Heart left ventricle (tissue), 16 donors: ENCODE results near the gene MAP1LC3A. TPM values are rescaled to one million over a fixed set of nuclear protein-coding genes. Genes with fewer than 3 reads are reported as not detected.

Experiments used
- ATAC-seq, 4 donors: fragments of 200-7000 bp; cut with Tn5 transposase; one replicate each; pipeline ENCODE4 v1.9.1; 2020 to 2022; ENCODE audit warnings: moderate library complexity in 4 of 4, mild to moderate bottlenecking in 3 of 4, moderate number of reproducible peaks in 1 of 4
- DNase-seq, 5 donors: peaks; one replicate each; pipeline ENCODE4 v3.0.0-alpha.2; 2020
- H3K27ac ChIP-seq, 12 donors: fragments of 200-600 bp; sonication (generic) in 4 of 12; one replicate each; pipeline versions ENCODE4 v1.5.0 to v1.8.0; 2016 to 2022; ENCODE audit warnings: mild to moderate bottlenecking in 2 of 12
- H3K27me3 ChIP-seq, 9 donors: fragments of 200-600 bp; sonication (generic) in 2 of 9; one replicate each; pipeline versions ENCODE4 v1.5.1 to v1.8.0; 2016 to 2022; ENCODE audit warnings: mild to moderate bottlenecking in 3 of 9
- H3K36me3 ChIP-seq, 9 donors: fragments of 200-600 bp; sonication (generic) in 2 of 9; one replicate each; pipeline versions ENCODE4 v1.5.0 to v1.8.0; 2018 to 2022; ENCODE audit warnings: mild to moderate bottlenecking in 2 of 9
- H3K4me1 ChIP-seq, 12 donors: fragments of 200-600 bp; sonication (generic) in 4 of 12; one replicate each; pipeline versions ENCODE4 v1.5.0 to v1.8.0; 2016 to 2022; ENCODE audit warnings: mild to moderate bottlenecking in 3 of 12
- H3K4me3 ChIP-seq, 12 donors: fragments of 200-600 bp; sonication (generic) in 4 of 12; one replicate each; pipeline versions ENCODE4 v1.5.0 to v1.8.0; 2017 to 2022; ENCODE audit warnings: mild to moderate bottlenecking in 9 of 12, moderate library complexity in 4 of 12
- H3K9me3 ChIP-seq, 12 donors: fragments of 200-600 bp; sonication (generic) in 4 of 12; one replicate each; pipeline versions ENCODE4 v1.5.0 to v1.8.0; 2016 to 2022; ENCODE audit warnings: mild to moderate bottlenecking in 1 of 12
- POLR2A ChIP-seq, 2 donors: fragments of 450-650 bp; IDR thresholded peaks; one replicate each; pipeline ENCODE4 v1.6.1; 2017; ENCODE audit warnings: antibody characterized with exemption in 2 of 2, mild to moderate bottlenecking in 2 of 2, moderate library complexity in 2 of 2
- WGBS, 4 donors: extraction: QIAGEN DNeasy Blood & Tissue Kit in 2 of 4; methylation state at CpG; one replicate each; pipeline versions ENCODE4 v1.1.5 to v1.1.7; 2013 to 2018; 5-methylcytosine and 5-hydroxymethylcytosine counted together
- intact Hi-C, 10 donors: fragments of 100-400 bp; cut with DNase I; formaldehyde crosslinking; loops; one replicate each; pipeline versions ENCODE4 v1.11.1 to v1.14.2; 2022
- polyA plus RNA-seq, 2 donors: library from polyadenylated mRNA; stranded (reverse); fragments of 200-250 nt; gene quantifications; one replicate each; pipeline ENCODE4 v1.2.3, GENCODE V29; 2013
- total RNA-seq, 9 donors: library from RNA; depleted of rRNA in 2 of 9; stranded (reverse); fragments of >200 nt in 2 of 9; fragmentation: NEBNext Ultra II Directional in 3 of 9; extraction: Animal tissue kit (Norgen Biotek cat#: 25700) in 3 of 9; gene quantifications; one replicate each; pipeline versions ENCODE4 v1.1.0 to v1.2.4, GENCODE V29; 2016 to 2023
- TF ChIP-seq, protein P1 (sequence below), 12 donors: fragments of 200-600 bp; sonication (generic) in 4 of 12; IDR thresholded peaks; one replicate each; pipeline versions ENCODE4 v1.5.0 to v1.8.0; 2018 to 2022; ENCODE audit warnings: antibody characterized with exemption in 12 of 12, mild to moderate bottlenecking in 5 of 12
- donor health status: ischemic (EF 13 %, LVEDD 7.1; RV severe dilation, severe dysfunction).
- donor health status: healthy with polysubstance abuse.
- donor health status: DM: no; HTN: yes; CAD: no.
- donor health status: DM: no; HTN: no; CAD: no.
- donor health status: ischemic (EF 25% LVEDD 6.9; RV normal size, moderate dysfunction).
- donor health status: ischemic (EF 25% LVEDD 5.7; RV mildly dilated, moderate dysfunction).
- donor health status: healthy.
- donor health status: DM: yes; HTN: yes; CAD: no.
- donor health status: ischemic (EF 35%, LVEDD 5.7; RV mildly dilated, moderate dysfunction).
- donor health status: nonischemic (EF 11% LVEDD 7.7; RV severe dilation, severe dysfunction).
- donor health status: DM: yes; HTN: yes; CAD: no.
- donor health status: PGD.
- donor health status: ischemic (EF 29% LVEDD 5.4; RV normal size, mild dysfunction).
- donor health status: nonischemic (EF 23%, LVEDD 6.1; RV moderate dilation, normal function).

Gene MAP1LC3A
- total and polyA plus RNA-seq, 11 donors: 42.8 to 212 (median 88.6) TPM

DNA sequence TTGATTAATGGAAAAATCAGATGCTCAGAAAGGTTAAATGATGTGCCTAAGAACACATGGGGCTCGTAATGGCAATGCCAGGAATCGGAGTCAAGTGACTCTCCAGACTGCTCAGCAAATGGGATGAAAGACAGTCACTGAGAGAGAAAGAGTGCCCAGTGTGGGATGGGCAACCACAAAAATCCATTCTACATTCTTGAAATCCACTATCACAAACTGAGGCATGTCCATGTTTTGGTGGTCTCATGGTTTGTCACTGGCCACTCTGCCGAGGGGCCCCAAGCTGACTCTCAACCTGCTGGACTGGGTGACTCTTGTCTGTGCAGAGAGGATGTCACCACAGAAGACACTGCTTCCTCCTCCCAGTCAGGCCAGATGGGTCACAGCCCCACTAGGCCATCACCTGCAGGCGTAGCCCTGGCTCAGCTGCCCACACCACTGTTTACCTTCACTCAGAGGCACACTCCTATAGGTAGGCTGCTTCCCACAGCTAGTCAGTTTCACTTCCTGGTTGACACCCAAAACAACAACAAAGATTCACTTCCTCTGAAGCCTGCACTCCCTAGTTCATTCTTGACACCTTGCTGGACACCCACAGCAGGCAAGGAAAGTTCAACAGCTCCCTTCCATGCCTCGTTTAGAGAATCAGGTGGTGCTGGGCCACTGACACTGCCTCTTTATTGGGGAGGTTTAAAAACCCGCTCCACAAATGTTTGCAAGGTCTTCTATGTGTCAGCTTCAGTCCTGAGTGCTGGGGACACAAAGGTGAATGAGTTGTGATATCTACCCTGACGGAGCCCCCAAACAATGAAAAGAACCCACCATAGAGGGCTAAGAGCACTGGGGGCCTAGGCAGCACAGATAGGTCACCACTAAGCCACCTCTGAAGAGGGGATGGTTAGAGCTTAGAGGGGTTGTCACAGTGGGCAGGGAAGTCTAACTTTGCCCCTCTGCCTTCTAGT is 21.7 kb downstream of the MAP1LC3A start:
- Histone ChIP-seq H3K36me3 (peaks cover 0 to 32% (median 7%) of the 10 kb centered on the region in 9 donors), H3K4me3 (no peak overlapping the region), H3K9me3 (no peaks in the 10 kb centered on the region), H3K27ac (peak overlapping the region in 3 of 12 donors; percentile 26 to 89 (median 78)), H3K27me3 (no peaks in the 10 kb centered on the region), H3K4me1 (peaks cover 0 to 59% (median 22%) of the 10 kb centered on the region in 12 donors)
- intact Hi-C loops: loop anchor here in 9 of 10 donors (1.0 to 10.0 kb wide), 11 partner anchors 47 to 189 kb away; partner anchors contain the start of gene TP53INP2 (in 4 of the 9)
- ATAC-seq (no peak), DNase-seq (no peak)
- 86 to 93% (median 91%) methylated on average over 7 of the region's 7 CpGs for WGBS, 4 donors
- TF ChIP-seq, protein P1, sequence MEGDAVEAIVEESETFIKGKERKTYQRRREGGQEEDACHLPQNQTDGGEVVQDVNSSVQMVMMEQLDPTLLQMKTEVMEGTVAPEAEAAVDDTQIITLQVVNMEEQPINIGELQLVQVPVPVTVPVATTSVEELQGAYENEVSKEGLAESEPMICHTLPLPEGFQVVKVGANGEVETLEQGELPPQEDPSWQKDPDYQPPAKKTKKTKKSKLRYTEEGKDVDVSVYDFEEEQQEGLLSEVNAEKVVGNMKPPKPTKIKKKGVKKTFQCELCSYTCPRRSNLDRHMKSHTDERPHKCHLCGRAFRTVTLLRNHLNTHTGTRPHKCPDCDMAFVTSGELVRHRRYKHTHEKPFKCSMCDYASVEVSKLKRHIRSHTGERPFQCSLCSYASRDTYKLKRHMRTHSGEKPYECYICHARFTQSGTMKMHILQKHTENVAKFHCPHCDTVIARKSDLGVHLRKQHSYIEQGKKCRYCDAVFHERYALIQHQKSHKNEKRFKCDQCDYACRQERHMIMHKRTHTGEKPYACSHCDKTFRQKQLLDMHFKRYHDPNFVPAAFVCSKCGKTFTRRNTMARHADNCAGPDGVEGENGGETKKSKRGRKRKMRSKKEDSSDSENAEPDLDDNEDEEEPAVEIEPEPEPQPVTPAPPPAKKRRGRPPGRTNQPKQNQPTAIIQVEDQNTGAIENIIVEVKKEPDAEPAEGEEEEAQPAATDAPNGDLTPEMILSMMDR (IDR thresholded peaks at IDR 0.05): no peak
- no peak for TF ChIP-seq POLR2A (IDR thresholded peaks at IDR 0.05)

DNA sequence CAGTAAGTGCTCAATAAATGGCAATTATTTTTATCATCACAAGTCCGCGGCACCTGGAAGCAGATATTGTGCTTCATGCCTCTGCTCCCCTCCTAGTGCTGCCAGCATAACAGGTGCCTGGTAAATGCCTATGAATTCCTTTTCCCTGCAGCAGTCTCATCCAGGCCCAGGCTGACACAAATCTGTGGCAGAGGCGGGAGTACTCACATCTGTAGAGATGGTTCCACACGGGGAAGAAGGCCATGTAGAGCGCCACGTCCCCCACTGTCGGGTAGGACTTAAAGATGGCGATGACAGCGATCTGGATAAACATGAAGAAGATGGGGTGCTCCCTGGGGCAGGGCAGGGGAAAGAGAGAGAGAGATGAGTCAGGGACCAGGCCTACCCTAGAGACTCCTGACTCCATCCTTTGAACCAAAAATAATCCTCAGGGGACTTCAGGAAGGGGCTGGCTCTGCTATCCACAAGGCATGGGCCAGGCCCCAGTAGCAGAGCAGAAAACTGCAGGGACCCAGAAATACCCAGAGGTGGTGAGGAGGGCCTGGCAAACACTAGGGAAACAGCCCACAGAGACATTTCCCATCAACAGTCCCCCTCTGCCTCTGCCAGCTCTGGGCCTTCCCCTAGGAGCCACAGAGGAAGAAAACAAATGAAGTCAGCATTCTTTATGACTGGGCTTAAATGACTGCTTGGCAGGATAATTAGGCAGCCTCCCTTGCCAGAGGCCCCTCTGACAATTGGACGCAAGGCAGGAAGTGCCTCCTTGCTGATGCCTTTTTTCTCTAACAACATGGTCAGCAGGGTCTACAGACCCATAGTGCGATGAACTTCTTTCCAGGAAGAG is 23.0 kb downstream of the MAP1LC3A start:
- H3K9me3 ChIP-seq: no peaks in the 10 kb centered on the region
- H3K4me1 ChIP-seq: peaks cover 0 to 59% (median 22%) of the 10 kb centered on the region in 12 donors
- peak in 1 of 5 donors; percentile 40 for DNase-seq
- no peaks in the 10 kb centered on the region for H3K27me3 ChIP-seq
- H3K36me3 ChIP-seq: peaks cover 0 to 42% (median 8%) of the 10 kb centered on the region in 9 donors
- WGBS, 4 donors: 72 to 85% (median 81%) methylated on average over 9 to 11 of the region's 11 CpGs
- TF ChIP-seq, protein P1 (IDR thresholded peaks at IDR 0.05): no peak
- TF ChIP-seq POLR2A (IDR thresholded peaks at IDR 0.05): no peak
- peak overlapping the region; percentile 3 to 75 (median 56) for H3K27ac ChIP-seq
- no peak for ATAC-seq
- no peak overlapping the region for H3K4me3 ChIP-seq
- intact Hi-C loops: loop anchor here in 5 of 10 donors (5.0 to 10.0 kb wide), 3 partner anchors 46 to 173 kb away; partner anchors contain the start of gene TP53INP2 (in 3 of the 5)

DNA sequence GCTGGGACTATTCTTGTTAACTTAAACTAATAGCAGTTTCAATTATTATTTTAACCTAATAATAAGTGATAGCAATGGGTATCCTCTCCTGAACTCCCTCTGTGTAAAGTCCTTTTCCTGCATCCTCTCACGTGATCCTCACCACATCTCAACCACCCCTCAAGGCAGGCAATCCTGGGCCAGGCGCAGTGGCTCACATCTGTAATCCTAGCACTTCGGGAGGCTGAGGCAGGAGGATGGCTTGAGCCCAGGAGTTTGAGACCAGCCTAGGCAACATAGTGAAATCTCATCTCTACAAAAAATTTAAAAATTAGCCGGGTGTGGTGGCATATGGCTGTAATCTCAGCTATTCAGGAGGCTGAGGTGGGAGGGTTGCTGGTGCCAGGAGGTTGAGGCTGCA is 23.7 kb downstream of the MAP1LC3A start:
- Histone ChIP-seq H3K4me1 (peaks cover 0 to 56% (median 22%) of the 10 kb centered on the region in 12 donors), H3K36me3 (peaks cover 0 to 49% (median 9%) of the 10 kb centered on the region in 9 donors), H3K9me3 (no peaks in the 10 kb centered on the region), H3K27me3 (no peaks in the 10 kb centered on the region), H3K4me3 (no peak overlapping the region), H3K27ac (peak overlapping the region in 11 of 12 donors; percentile 45 to 75 (median 56))
- intact Hi-C loops: loop anchor here in 5 of 10 donors (5.0 to 10.0 kb wide), 3 partner anchors 45 to 173 kb away; partner anchors contain the start of gene TP53INP2 (in 3 of the 5)
- ATAC-seq (no peak), DNase-seq (no peak)
- TF ChIP-seq, protein P1 (IDR thresholded peaks at IDR 0.05): no peak
- no peak for TF ChIP-seq POLR2A (IDR thresholded peaks at IDR 0.05)
- WGBS, 4 donors: 64 to 77% (median 66%) methylated on average over 4 of the region's 4 CpGs
